HPDE6-E6E7 (cell line): ENCODE measurements around the gene SLC43A3.

Experiments
- DNase-seq: peaks from one replicate; pipeline ENCODE4 v3.0.0; 2011; ENCODE audit warnings: missing footprints; ENCODE audit errors: extremely low spot score

The SLC43A3 gene

DNA sequence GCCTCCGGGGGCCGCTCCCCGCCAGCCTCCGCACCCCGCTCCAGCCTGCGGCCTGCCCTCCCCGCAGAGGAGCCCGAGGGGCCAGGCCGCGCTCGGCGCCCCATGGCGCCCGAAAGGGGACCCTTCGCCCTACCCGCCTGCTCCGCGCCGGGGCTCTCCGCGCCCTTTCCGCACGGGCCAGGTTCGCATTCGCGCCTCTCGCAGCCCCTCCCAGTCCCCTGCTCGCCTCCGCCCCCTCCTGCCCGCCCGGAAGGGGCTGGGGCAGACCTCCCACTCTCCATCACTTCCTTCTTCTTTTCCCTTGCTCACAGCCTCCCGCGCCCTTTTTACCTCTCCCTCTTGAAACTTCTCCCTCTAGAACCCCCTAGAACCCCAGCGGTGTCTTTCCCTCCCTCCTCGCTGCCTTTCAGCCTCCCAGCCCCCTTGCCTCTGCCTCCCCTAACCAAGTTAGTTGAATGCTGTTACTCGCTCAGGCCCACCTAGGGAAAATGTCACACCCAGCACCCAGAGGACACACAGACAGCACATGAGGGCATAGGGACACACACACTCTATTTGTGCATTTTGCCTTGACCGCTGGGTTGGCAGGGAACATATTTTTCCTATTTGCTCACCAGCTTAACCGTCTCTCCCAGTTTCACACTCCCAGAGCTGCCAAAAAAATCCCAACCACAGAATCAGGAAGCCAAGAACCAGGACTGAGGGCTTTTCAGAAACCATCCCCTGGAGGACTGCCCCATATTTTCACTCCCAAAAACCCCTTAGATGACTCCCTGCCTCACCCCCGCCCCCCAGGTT lies at the start of gene SLC43A3:
TSS of gene SLC43A3 (minus strand) at position 193 of the 798 bp plus-strand sequence. CDS start 949 bp downstream, outside the sequence.
- DNase-seq, result peak; percentile 23

DNA sequence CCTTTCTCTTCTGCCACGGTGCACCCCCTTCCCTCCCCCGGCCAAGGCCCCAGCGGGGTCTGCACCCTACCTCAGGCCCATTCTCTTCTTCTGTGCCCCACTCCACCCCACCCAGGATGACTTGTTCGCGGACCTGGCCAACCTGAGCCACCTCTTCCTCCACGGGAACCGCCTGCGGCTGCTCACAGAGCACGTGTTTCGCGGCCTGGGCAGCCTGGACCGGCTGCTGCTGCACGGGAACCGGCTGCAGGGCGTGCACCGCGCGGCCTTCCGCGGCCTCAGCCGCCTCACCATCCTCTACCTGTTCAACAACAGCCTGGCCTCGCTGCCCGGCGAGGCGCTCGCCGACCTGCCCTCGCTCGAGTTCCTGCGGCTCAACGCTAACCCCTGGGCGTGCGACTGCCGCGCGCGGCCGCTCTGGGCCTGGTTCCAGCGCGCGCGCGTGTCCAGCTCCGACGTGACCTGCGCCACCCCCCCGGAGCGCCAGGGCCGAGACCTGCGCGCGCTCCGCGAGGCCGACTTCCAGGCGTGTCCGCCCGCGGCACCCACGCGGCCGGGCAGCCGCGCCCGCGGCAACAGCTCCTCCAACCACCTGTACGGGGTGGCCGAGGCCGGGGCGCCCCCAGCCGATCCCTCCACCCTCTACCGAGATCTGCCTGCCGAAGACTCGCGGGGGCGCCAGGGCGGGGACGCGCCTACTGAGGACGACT lies 49.3 kb upstream of the SLC43A3 start:
- DNase-seq, result no peak

DNA sequence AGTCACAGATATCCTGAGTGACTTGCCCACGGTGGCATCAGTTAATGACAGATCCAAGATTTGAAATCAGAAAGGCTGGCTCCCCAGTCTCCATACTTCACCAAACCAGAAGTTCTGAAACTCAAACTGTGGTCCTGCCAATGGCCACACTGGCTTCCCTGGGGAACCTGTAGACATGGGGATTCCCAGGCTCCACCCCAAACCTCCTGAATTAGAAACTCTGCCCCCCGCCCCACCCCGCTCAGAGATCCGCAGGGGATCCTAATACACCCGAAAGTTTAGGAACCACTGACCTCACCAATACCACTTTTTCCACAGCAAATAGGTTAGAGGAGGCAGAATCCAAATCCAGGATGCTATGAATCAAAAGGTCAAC lies 48.7 kb upstream of the SLC43A3 start:
- no peak for DNase-seq

DNA sequence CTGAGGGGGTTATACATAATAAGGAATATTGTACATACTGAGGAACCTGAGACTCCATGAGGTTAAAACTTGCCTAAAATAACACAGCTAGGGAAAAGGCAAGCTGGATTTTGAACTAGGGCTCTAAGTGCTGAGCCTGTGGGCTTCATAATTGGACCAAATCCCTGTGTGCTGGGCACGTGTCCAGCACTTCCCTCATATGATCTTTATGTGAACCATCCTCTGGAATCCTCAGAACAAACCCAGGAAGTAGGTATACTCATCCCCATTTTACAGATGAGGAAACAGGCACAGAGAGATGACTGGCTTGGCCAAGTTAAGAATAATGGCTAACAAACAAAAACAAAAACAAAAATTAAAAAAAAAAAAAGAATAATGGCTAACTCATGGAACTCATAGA lies 48.3 kb upstream of the SLC43A3 start:
- no peak for DNase-seq

- DNase-seq, result no peak
Measured at GRCh38 chr11:57474803-57475115, 47.8 kb upstream of the SLC43A3 start.

DNA sequence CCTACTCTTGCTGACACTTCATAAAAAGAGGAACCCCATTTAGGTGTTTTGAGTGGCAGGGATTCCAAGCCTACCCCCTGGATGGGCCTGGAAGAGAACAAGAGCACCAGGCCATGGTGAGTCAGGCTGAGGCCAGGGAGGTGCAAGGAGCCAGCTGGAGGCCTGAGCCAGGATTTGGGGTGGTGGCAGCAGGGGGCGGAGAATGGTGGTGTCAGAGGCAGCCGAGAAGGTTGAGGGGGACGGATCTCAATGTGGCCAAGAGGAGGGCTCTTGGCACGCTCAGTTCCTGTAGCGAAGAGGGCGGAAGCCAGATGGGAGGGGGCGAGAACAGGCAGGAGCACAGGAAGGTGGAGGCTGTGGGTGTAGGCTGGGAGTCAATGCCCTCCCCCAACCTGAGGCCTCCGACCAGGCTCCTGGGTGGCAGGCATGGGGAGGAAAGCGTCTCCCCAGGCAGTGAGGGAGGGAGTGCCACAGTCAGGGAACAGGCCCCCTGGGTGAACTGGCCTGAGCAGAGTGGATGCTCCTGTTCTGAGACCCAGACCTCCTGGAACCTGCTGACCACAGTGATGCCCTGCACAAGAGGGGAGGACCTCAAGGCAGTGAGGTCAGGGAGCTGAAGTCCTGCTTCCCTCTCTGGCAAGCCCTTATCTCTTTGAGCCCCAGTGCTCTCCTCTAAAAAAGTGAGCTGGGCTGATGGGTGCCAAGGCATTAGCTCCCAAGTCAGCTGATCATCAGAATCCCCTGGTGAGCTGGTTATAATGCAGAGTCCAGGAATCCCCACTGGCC lies 47.3 kb upstream of the SLC43A3 start:
- DNase-seq, result no peak

DNA sequence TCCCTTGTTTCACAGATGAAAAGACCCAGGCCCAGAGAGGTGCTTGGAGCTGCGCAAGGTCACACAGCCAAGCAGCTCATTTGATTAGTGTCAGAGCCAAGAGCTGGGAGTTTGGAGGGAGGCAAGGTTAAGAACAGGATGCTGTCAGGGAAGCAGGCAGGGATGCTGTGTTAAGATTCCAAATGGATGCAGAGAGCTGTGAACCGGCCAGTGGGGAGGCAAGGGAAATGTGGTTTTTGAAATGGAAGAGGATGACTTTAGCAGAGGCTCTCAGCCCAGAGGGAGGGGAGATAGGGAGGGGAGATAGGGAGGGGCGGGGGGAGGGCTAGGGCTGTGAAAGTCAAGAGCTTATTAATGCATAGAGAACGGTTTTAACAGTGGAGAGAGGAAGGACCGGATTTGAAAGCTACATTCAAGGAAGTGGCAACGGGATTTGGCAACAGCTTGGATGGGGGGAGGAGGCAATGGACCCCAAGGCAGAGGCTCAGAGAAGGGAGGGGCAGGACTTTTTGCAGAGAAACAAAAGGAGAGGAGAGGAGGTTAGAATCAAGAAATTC lies 46.4 kb upstream of the SLC43A3 start:
- DNase-seq, result no peak

- no peak for DNase-seq
Measured at GRCh38 chr11:57471496-57471895, 44.6 kb upstream of the SLC43A3 start.

DNA sequence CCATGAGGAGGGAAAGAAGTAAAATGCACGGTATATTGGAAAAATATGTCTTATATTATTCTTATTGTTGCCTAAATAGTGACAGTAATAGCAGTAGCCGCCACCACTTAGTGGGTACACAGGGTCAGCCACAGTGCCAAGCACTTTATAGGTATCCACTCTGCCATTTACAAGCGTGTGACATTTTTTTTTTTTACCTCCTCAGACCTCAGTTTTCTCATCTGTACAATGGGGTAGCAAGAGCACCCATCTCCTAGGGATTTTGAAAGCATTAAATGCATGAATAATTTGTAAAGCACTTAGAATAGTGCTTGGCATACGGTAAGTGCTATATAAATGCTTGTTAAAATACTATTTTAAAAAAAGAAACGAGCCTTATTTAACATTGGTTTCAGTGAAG lies 42.3 kb upstream of the SLC43A3 start:
- DNase-seq, result no peak

- DNase-seq, result no peak
Measured at GRCh38 chr11:57468276-57468675, 41.4 kb upstream of the SLC43A3 start.

- no peak for DNase-seq
Measured at GRCh38 chr11:57467508-57468157, 40.7 kb upstream of the SLC43A3 start.

DNA sequence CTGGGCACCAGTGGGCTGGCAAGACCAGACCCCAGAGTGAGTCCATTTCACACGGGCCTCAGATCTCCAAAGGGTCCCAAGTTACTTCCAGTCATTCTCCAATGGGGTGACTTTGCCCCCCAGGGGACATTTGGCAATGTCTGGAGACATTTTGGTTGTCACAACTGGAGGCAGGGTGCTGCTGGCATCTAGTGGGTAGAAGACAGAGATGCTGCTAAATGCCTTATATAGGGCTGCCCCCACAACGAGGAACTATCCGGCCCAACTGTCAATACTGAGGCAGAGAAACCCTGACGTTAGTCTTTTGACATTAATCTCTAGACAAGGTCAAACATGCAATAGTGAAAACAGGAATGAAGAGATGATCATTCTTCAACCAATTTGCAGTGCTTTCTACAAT lies 39.8 kb upstream of the SLC43A3 start:
- DNase-seq, result no peak

GRCh38 chr11:57464539-57465181 lies 37.7 kb upstream of the SLC43A3 start:
- no peak for DNase-seq

DNA sequence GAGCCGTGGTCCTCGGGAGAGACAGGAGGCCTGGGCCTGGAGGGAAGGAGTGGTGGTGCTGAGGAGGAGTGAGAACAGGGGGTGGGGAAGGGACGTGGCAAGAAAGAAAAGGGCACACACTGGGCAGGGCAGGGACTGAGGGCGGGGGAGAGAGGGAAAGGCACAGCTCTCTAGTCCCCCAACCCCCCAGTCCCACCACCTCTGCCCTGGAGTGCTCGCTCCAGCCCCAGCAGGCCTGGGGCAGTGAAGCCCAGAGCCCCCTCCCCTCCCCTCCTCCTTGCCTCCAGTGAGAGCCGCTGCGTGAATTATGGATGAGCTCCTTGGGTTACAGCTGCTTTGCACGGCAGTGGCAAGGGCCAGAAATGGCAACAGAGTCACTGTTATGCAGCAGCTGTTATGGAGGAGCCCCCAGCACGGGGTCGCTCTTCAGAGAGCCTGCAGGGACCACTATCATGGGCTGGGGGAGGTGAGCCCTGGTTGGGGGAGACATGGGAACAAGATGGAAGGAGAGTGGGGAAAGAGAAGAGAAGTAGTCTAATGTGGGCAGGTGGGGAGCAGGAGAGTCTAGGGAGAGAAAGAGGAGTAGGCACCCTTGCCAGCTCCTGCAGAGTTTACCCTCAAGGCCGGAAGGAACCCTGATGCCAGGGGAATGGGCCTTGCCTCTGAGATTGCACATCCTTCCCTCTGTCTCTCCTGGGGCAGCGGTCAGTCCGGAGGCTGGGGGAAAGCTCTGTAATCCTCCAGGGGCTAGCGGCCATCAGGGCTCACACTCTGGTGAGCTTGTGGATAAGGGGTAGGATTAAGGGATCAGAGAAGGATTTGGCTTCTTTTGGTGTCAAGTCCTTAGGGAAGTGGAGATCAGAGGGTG lies 37.0 kb upstream of the SLC43A3 start:
- no peak for DNase-seq

DNA sequence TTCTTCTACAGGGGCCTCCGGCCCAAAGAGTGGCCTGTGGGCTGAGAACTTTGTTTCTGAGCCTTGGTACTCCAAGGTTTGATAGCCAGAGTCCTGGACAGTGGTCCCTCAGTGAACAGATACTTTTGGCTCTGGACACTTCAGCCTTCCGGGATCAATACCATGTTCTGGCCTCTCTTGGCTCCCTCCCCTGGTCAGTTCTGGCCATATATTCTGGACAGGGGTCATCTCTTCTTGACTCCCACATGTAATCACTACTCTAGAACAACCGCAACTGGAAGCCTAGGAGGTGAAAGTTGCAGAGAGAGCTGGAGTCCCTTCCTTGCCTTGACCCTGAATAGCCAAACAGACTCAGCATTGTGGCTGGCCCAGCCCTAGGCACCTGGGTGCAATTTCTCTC lies 35.7 kb upstream of the SLC43A3 start:
- no peak for DNase-seq

GRCh38 chr11:57461841-57462489 lies 35.0 kb upstream of the SLC43A3 start:
- DNase-seq, result no peak

DNA sequence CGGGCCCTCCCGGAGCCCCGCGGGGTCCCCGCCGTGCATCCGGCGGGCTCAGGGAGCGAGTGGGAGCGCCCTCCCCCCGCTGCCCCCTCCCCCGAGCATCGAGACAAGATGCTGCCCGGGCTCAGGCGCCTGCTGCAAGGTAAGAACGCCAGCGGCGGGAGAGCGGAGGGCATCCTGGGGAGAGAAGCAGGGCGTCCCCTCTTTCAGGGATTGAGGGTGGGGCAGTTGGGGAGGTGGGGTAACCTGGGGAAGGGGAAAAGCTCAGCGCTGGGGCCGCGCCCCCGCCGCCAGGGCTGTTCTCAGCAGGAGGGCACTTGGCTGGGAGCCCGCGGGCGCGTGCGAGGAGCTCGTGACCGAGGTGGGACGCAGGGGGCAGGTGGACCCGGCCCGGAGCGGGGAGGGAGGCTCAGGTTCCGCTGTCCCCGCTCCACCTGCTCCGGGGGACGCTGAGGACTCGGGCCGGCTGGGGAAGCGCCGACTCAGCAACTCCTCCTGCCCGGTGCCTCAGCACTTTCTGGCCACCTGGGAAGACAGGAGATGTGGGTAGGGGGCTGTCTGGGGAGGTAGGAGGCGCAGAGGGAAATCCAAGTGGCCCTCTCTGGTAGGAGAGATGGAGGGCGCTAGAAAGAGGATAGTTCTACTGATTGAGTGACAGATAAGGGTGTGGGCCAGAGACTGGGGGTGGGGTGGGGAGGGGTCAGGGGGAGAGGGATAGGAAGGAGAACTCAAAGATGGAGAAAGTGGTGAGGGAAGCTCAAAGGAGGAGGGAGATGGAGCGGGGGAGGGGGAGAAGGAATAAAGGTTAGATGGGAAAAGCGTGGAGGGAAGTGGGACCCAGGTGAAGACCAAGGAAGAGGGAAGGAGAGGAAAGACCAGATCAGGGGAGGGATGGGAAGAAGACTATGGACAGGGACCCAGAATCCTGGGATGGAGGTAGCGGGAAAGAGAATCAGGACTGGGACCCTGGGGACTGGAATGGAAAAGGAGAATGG lies 34.1 kb upstream of the SLC43A3 start:
- DNase-seq, result no peak

DNA sequence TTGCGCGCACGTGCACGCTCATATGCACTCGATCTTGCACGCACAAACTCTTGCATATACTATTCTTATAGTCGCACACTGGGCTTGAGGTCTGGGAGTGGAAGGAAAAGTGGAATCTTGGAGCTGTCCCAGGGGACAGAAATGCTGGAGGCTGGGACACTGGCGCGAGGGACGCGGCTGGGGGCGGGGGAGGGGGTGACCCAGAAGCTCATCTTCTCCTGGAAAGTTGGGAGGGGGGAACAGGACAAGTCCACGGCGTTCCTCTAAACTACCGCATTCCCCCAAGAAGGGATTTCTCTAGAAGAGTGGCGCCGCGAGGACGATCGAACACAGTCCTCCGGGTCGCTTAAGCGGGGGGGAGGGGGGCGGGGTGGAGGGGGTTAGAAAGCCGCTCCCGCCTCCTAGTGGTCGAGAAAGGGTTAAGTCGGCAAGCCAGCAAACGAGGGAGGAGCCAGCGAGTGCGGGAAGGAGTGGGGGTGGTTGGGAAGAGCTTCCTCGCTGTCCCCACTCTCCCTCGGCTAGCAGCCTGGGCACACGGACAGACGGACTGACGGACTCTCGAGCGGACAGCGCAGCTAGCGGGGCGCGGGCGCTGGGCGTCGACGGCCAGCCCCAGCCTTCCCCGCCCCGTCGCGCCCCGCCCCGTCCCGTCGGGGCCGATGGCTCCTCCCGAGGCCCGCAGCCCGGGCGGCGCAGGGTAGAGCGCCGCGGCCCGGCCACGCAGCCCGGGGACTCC lies 33.3 kb upstream of the SLC43A3 start, which contains the start of gene RTN4RL2:
TSS of gene RTN4RL2 (plus strand) at position 507 of the 736 bp plus-strand sequence. CDS start 338 bp downstream, outside the sequence.
- no peak for DNase-seq
